ENCODE results near the gene SHOX. TPM values are rescaled to one million over a fixed set of nuclear protein-coding genes. Genes with fewer than 3 reads are reported as not detected.

SHOX gene
- total and polyA plus RNA-seq, 10 of the 15 experiments (the other 5 are each of a cell fraction or from before 2014, with no cell fraction given): 0.42 TPM; not detected in 9

- Histone ChIP-seq H4K20me1 (ENCODE audit: control insufficient read depth, insufficient read depth) (no peaks in the 10 kb centered on the region), H3K9ac (ENCODE audit: control insufficient read depth, insufficient read depth, low read length) (no peak overlapping the region), H3K4me1 (ENCODE audit: control insufficient read depth, insufficient read depth, low read length) (no peaks in the 10 kb centered on the region), H3K27ac (ENCODE audit: control insufficient read depth, insufficient read depth) (no peak overlapping the region), H3K4me3 (no peak overlapping the region), H3K36me3 (ENCODE audit: control insufficient read depth in 2 of 2, insufficient read depth in 2 of 2, low read length in 1 of 2) (no peaks in the 10 kb centered on the region), H2AFZ (ENCODE audit: control insufficient read depth, low read depth, low read length) (no peak overlapping the region), H3K79me2 (ENCODE audit: control insufficient read depth, insufficient read depth, low read length) (no peaks in the 10 kb centered on the region), H3K4me2 (ENCODE audit: control insufficient read depth, insufficient read depth) (no peak overlapping the region), H3K9me3 (replicated peaks; ENCODE audit: control insufficient read depth, insufficient read depth, low read length) (peaks cover 2% of the 10 kb centered on the region; the same call in 1 of the 3 replicates), H3K27me3 (replicated peaks in 1 of 2; ENCODE audit: control insufficient read depth in 2 of 2, insufficient read depth in 2 of 2, low read length in 1 of 2) (no peaks in the 10 kb centered on the region)
- ChIA-PET SMC1A (ENCODE audit: uncharacterized antibody, unreplicated experiment) (no interaction called here), RAD21 (ENCODE audit: unreplicated experiment) (no interaction called here), POLR2A (no interaction called here), CTCF (no interaction called here)
- in situ Hi-C loops (cut with MboI): no loop called here
- intact Hi-C loops (cut with micrococcal nuclease; ENCODE audit: unreplicated experiment): no loop called here
- FAIRE-seq: no peak
- whole genome bisulfite sequencing (ENCODE audit: insufficient coverage, insufficient replicate concordance, low lambda C conversion rate, missing lambda C conversion rate): 75% methylated on average over 20 of the region's 54 CpGs
- no peak for DNase-seq (ENCODE audit: low read depth, low spot score)
- TF ChIP-seq CREM (IDR thresholded peaks at IDR 0.05; ENCODE audit: low read depth) (no peak), PKNOX1 (IDR thresholded peaks at IDR 0.05) (no peak), ZBTB4 (CRISPR knock-in tag; IDR thresholded peaks at IDR 0.05) (no peak), SMAD1 (IDR thresholded peaks at IDR 0.05; ENCODE audit: low read depth, partially characterized antibody) (no peak), MEF2A (IDR thresholded peaks at IDR 0.05; ENCODE audit: insufficient read depth, low read depth, low read length) (no peak), E4F1 (IDR thresholded peaks at IDR 0.05; ENCODE audit: borderline replicate concordance, partially characterized antibody) (no peak), IKZF1 (conservative IDR thresholded peaks at IDR 0.05) (no peak), CEBPB (IDR thresholded peaks at IDR 0.05; ENCODE audit: borderline replicate concordance in 1 of 2, low read depth in 2 of 2, low read length in 2 of 2) (no peak), DPF2 (IDR thresholded peaks at IDR 0.05) (no peak), SREBF1 (IDR thresholded peaks at IDR 0.05; ENCODE audit: low read length) (no peak)
- ATAC-seq: no peak
- no TSS peak for BruUV-seq (replicated peaks)
Observed at GRCh38 chrX:618761-619450, 11.7 kb upstream of the SHOX start.

Measured in GM12878 (cell line).